ENCODE measurements around the gene MIA2. TPM values are rescaled to one million over a fixed set of nuclear protein-coding genes. Genes with fewer than 3 reads are reported as not detected.

Gene MIA2
- total RNA-seq, 1 donor from 2014 or later: 12.7 TPM

DNA sequence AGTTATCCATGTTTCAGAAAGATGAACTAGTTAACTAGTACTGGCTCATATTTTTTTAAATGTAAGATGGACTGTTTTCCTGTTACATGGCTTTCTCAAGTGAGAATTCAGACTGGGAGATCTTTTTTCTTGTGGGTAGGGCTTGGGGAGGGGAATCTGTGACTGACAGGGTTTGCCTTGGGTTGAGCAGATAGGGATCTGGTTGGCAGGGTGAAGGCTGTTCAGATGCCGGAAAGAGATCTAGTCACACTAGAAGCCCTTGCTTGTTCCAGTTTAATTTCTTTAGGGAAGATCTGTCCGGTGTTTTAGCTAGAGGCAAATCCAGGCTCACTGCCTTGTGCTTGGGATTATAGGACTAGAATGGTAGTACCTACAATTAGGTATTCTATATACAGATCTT is 135.3 kb downstream of the MIA2 start:
- no peak overlapping the region for H3K4me3 Mint-ChIP-seq
- H3K36me3 Mint-ChIP-seq (ENCODE audit: low read depth): peaks cover 14% of the 10 kb centered on the region
- no peak for DNase-seq (ENCODE audit: low read depth, low spot score)
- H3K27me3 Mint-ChIP-seq (ENCODE audit: low read depth): no peaks in the 10 kb centered on the region
- H3K27ac Mint-ChIP-seq (ENCODE audit: unreplicated experiment): no peak overlapping the region
- peaks cover 22% of the 10 kb centered on the region for H3K4me1 Mint-ChIP-seq
- TF ChIP-seq, protein P1, sequence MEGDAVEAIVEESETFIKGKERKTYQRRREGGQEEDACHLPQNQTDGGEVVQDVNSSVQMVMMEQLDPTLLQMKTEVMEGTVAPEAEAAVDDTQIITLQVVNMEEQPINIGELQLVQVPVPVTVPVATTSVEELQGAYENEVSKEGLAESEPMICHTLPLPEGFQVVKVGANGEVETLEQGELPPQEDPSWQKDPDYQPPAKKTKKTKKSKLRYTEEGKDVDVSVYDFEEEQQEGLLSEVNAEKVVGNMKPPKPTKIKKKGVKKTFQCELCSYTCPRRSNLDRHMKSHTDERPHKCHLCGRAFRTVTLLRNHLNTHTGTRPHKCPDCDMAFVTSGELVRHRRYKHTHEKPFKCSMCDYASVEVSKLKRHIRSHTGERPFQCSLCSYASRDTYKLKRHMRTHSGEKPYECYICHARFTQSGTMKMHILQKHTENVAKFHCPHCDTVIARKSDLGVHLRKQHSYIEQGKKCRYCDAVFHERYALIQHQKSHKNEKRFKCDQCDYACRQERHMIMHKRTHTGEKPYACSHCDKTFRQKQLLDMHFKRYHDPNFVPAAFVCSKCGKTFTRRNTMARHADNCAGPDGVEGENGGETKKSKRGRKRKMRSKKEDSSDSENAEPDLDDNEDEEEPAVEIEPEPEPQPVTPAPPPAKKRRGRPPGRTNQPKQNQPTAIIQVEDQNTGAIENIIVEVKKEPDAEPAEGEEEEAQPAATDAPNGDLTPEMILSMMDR (conservative IDR thresholded peaks at IDR 0.05): no peak
- no peaks in the 10 kb centered on the region for H3K9me3 Mint-ChIP-seq

DNA sequence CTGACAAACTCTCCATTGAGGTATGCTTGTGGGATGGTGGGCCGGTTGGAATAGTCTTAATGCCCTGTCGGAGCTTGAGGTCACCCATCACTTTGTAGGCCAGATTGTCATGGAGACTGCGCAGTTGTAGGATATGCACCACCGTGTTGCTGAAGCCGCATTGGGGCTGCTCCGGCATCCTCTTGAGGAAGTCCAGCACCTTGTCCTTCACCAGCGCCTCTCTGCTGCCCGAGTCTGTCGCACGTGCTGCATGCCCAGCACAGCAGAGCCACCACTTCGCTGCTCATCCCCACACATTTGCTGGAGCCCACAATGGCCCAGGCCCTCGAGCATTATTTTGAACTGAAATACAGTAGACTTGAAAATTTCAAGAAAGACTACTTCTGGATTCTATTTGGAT is 136.7 kb downstream of the MIA2 start:
- peaks cover 22% of the 10 kb centered on the region for H3K4me1 Mint-ChIP-seq
- no peak overlapping the region for H3K4me3 Mint-ChIP-seq
- no peaks in the 10 kb centered on the region for H3K9me3 Mint-ChIP-seq
- TF ChIP-seq, protein P1 (conservative IDR thresholded peaks at IDR 0.05): no peak
- H3K36me3 Mint-ChIP-seq (ENCODE audit: low read depth): peaks cover 5% of the 10 kb centered on the region
- H3K27me3 Mint-ChIP-seq (ENCODE audit: low read depth): no peaks in the 10 kb centered on the region
- DNase-seq (ENCODE audit: low read depth, low spot score): no peak
- H3K27ac Mint-ChIP-seq (ENCODE audit: unreplicated experiment): no peak overlapping the region

DNA sequence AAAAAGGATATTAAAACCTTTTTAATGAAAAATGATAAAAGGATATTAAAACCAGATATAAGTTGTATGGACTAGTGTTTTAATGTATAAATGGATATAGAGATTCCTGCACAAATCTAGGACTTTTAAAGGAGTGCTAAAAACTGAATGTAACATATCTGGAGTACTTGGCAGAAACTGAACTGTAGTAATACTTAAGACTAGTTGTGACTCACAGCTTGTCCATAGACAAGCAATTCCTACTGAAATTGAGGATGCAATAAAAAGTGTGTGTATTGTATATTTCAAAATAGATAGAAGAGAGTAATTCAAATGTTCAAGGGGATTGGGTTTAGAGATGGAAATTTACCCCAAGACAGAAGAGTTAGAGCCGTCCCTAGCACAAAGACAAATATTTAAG is 138.9 kb downstream of the MIA2 start:
- no peaks in the 10 kb centered on the region for H3K27me3 Mint-ChIP-seq (ENCODE audit: low read depth)
- no peak overlapping the region for H3K27ac Mint-ChIP-seq (ENCODE audit: unreplicated experiment)
- no peak overlapping the region for H3K4me3 Mint-ChIP-seq
- peaks cover 26% of the 10 kb centered on the region for H3K4me1 Mint-ChIP-seq
- no peaks in the 10 kb centered on the region for H3K9me3 Mint-ChIP-seq
- H3K36me3 Mint-ChIP-seq (ENCODE audit: low read depth): no peaks in the 10 kb centered on the region
- TF ChIP-seq, protein P1 (conservative IDR thresholded peaks at IDR 0.05): no peak
- no peak for DNase-seq (ENCODE audit: low read depth, low spot score)

DNA sequence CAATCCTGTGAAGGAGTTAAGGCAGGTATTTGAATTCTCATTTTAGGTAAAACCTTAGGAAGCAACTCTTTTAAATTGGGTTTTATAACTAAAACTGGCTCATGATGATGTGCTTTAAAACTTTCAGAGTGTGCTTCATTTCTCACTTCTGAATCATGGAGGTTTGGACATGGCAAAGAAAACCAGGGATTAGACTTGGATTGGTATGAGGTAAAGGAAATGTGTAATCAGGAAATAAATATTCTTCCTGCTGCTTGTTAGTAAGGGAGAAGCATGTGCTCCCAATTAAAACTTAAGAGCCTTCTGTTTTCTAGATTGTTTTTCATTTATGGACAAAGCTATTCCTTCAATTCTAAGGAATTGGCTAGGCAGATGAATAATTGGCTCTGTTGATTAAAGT is 141.1 kb downstream of the MIA2 start:
- H3K27ac Mint-ChIP-seq (ENCODE audit: unreplicated experiment): no peak overlapping the region
- H3K9me3 Mint-ChIP-seq: no peaks in the 10 kb centered on the region
- no peak for DNase-seq (ENCODE audit: low read depth, low spot score)
- no peaks in the 10 kb centered on the region for H3K27me3 Mint-ChIP-seq (ENCODE audit: low read depth)
- TF ChIP-seq, protein P1 (conservative IDR thresholded peaks at IDR 0.05): no peak
- H3K4me3 Mint-ChIP-seq: no peak overlapping the region
- peaks cover 8% of the 10 kb centered on the region for H3K4me1 Mint-ChIP-seq
- no peaks in the 10 kb centered on the region for H3K36me3 Mint-ChIP-seq (ENCODE audit: low read depth)

DNA sequence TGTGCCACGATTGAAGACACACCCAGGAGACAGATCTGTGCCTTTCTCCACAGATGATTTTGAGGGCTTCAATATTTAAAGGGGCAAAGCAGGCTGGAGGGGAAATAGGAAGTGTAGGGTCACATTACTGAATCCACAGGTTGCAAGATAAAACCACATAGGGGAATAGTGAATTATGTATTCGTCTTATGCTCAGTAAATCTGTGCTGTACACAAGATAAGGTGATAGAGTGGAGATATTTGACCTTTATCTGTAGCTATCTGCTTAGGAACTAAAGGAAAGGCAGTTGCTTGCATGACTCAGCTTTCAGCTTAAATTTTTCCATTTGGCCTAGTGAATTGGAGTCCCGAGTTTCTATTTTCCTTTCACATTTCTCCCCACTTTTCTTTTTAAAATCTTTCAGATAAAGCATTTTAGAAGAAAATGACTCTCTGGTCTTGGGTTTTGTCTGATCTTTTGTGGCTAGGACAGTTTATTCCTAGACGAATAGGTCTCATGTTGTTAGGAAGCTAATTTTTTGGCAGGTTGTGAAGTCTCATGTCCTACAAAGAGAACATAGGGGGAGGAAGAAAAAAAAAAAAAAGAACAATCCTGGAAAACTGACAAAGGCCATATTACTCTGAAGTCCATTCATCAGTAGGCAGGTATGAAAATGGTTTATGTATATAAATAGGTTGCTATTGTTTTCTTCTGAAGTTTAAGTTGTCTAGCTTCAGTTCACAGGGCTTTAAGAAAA is 143.1 kb downstream of the MIA2 start:
- no peaks in the 10 kb centered on the region for H3K36me3 Mint-ChIP-seq (ENCODE audit: low read depth)
- peaks cover 8% of the 10 kb centered on the region for H3K4me1 Mint-ChIP-seq
- no peak for DNase-seq (ENCODE audit: low read depth, low spot score)
- no peak overlapping the region for H3K4me3 Mint-ChIP-seq
- no peaks in the 10 kb centered on the region for H3K27me3 Mint-ChIP-seq (ENCODE audit: low read depth)
- peak overlapping the region; percentile 16 for H3K27ac Mint-ChIP-seq (ENCODE audit: unreplicated experiment)
- no peaks in the 10 kb centered on the region for H3K9me3 Mint-ChIP-seq
- TF ChIP-seq, protein P1 (conservative IDR thresholded peaks at IDR 0.05): no peak

Data from neural crest cell (in vitro differentiated cells).